Stimulated activated CD4-positive, alpha-beta T cell treated with anti-CD3 and anti-CD28 coated beads, Interleukin-12 subunit alpha, Interleukin-12 subunit beta, amount 100 ng/mL, for 48 hours (primary cell): ENCODE data around the gene SRC.

Source experiments
- DNase-seq, 3 donors: peaks; one replicate each; pipeline ENCODE4 v3.0.0-alpha.2; 2020; ENCODE audit warnings: low read depth in 2 of 3, low spot score in 1 of 3

SRC gene

DNA sequence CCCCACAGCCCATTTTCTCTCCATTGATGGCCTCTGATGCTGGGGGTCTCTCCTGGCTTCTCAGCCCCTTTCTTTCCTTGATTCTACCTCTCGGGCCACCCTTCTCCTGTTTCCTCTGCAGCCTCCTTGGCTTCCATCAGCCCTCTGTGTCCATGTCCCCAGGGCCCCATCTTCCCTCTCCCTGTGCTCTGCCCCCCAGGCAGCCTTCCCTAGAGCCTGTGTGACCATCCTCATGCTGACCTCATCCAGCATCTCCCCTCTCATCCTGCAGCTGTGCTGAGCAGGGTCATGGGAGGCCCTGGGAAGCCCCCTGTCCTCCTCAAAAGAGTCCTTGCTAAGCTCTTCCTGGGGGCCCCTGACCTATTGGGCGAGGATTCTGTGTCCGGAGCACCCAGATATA lies 101.7 kb downstream of the SRC start:
- no peak for DNase-seq

DNA sequence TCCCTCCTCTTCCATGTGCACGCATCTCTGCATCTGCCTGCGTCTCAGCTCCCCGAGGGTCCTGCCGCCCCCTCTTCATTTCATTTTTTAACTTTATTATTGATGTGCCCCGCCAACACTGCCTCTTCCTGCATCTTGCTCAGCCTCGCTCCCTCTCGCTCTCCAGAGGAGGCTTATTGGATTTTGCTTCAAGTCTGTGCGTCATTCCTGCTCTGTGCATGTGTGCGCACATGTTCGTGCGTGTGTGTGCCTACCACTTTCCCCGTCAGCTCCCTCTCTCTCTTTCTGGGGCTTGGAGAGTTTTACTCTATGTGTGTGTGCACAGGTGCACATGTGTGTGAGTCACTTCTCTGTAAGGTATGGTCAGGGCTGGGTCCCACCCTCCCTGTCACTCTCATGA lies 103.3 kb downstream of the SRC start:
- no peak for DNase-seq

DNA sequence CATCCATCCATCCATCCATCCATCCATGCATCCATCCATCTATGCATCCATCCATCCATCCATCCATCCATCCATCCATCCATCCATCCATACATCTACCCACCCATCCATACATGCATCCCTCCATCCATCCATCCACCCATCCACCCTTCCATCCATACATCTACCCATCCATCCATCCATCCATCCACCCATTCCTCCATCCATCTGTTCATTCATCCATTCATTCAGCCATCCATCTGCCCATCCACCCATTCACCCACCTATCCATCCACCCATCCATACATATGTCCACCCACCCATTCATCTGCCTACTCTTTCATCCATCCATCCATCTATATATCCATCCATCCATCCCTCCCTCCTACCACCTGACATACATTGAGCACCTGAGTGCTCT lies 104.4 kb downstream of the SRC start:
- no peak for DNase-seq

DNA sequence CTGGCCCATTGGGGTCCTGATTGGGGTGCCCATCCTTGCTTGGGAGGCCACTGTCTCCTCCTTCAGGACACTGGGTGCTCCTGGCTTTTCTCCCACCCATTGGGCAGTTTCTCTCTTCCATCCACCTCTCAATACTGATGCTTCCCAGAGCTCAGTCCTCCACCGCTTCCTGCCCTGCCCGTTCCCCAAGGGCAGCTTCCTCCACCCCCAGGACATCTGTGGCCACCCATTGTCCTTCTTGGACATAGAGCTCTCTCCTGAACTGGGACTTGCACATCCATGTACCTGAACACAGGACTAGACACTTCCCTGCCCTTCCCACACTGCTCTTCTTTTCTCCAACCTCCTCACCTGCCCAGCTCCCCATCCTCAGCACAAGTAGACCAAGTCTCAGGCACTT lies 105.7 kb downstream of the SRC start:
- DNase-seq: no peak

DNA sequence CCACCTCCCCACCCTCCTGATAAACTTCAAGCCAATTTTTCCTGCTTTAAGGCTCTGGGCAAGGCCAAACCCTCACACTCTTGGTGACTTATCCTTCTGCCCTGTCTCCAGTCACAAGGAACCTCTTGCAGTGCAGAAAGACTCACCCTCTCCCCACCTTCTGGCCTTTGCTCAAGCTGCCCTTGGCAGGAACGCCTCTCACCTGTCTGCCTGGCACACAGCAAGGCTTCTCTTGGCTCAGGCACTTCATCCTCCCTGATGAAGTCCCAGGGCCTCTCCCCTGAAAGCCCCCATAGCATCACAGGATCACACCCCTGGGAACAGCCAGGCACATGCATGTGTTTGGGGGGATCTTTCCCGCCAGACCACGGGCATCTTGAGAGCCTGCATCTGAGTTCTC lies 106.3 kb downstream of the SRC start:
- no peak for DNase-seq

DNA sequence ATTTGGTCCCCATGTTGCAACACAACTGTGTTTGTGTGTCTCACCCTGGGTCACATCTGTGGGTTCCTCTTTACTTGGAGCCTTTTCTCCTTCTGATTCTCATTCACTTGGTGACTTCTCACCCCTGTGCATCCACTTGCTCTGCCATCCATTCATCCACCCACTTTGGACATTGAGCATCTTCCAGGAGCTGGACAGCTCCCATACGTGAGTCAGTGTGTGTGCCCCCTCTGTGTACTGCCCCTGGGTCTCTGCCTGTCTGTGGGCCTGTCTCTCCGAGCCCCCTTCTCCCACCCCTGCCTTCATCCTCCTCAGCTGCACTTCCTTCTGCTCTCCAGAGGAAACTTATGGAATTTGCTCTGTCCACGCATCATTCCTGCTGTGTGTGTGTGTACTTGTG lies 107.3 kb downstream of the SRC start:
- no peak for DNase-seq

DNA sequence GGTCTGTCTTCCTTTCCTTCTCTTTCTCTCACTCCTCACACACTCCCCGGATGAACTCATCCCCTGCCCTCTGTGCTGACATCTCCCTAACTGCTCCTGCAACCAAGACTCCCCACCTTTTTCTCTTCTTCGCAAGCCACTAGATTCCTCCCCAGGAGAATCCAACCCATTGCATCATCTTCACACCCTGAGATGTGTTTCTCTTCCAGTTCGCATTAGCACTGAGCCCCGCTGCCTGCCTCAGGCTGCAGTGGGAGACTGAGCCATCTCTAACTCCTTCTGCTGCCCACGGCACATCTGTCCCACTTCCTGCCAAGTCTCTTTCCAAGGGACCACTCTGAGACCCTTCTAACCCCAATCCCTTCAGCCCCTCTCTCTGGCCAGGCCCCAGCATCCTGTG lies 107.9 kb downstream of the SRC start:
- no peak for DNase-seq

DNA sequence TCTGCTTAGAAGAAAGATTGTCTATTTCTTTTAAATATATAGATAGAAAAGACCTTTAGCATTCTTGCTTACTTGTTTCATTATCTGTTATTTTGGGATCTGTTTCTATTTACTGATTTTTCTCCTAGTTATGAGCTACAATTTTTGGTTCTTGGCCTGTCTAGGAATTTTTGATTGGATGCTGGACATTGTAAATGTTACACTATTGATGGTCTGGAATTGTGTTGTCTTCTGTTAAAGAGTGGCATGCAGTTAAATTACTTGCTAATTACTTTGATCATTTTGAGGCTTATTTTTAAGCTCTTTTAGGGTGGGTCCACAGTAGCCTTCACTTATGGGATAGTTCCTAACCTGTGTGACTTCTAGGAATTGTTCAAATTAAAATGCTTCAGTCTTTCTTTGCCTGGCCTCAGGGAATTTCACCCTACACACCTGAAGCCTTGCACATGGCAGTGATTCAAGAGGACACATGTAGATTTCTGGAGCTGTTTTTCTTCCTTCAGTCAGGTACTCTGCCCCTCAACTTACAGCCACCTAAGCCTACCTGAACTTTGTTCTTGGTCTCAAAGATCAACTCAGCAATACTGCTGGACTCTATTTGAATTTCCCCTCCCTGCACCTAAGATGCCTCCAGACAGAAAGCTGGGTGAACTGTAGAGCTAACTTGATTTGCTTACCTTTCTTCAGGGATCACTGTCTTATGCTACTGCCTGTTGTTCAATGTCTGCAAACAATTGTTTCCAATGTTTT lies 108.9 kb downstream of the SRC start:
- no peak for DNase-seq
